Endothelial cell of umbilical vein (primary cell): ENCODE measurements around the gene LSP1.

Source experiments
- CTCF ChIP-seq, 2 donors: IDR thresholded peaks; 1 replicate in 1 of 2; 2 replicates in 1 of 2; pipeline ENCODE4 v1.5.1; 2011; ENCODE audit warnings: low read length in 2 of 2, mild to moderate bottlenecking in 2 of 2, moderate library complexity in 2 of 2, control low read depth in 1 of 2, inconsistent platforms in 1 of 2, low read depth in 1 of 2; ENCODE audit not compliant: insufficient read depth in 1 of 2; ENCODE audit errors: extremely low read depth in 1 of 2
- EZH2 ChIP-seq: IDR thresholded peaks from 2 replicates; pipeline ENCODE4 v1.6.1; 2012; ENCODE audit warnings: borderline replicate concordance, low read depth, mild to moderate bottlenecking, moderate library complexity, low read length, inconsistent platforms; ENCODE audit not compliant: severe bottlenecking
- GATA2 ChIP-seq: IDR thresholded peaks from 2 replicates; pipeline ENCODE4 v1.7.0; 2011; ENCODE audit warnings: low read depth, mild to moderate bottlenecking, moderate library complexity, mixed read lengths, low read length; ENCODE audit not compliant: insufficient read length, insufficient read depth
- POLR2A ChIP-seq: IDR thresholded peaks from 2 replicates; pipeline ENCODE4 v1.6.1; 2012; ENCODE audit warnings: low read depth, mild to moderate bottlenecking, control low read depth, low read length
- POLR2AphosphoS5 ChIP-seq: IDR thresholded peaks from 2 replicates; pipeline ENCODE4 v1.6.1; 2012; ENCODE audit warnings: low read depth, mild to moderate bottlenecking, control low read depth, low read length, moderate library complexity; ENCODE audit not compliant: insufficient read depth

DNA sequence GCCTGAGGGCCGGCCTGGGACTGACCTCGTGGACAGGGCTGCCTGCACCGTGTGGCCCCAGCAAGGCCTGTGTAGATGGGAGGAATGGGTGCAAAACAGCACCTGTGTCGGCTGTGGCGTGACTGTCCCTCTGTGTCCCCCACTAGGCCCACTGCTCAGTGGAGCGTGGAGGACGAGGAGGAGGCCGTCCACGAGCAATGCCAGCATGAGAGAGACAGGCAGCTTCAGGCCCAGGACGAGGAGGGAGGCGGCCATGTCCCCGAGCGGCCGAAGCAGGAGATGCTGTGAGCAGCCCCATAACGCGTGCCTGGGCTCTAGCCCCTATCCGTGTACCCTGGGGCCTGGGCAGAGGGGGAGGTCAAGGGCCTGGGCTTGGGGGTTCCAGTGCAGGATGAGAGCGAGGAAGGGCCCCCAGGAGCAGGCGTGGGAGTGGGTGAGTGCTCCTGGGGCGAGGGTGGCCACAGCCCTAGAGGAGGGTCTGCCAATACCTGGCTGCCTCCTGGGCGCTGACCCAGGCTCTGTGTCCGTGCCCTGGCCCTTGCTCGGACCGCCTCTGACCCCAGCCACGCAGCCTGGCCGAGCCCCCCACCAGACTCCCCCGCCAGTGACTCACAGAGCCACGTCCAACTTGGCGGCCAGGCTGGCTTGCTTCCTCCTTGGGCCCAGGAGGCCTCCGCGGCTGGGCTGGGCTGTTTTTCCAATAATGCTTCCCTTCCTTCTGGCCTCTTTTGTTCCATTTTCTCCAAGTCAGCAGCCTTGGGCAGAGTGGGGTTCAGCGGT lies 27.2 kb downstream of the LSP1 start:
- TF ChIP-seq CTCF (IDR thresholded peaks at IDR 0.05; ENCODE audit: extremely low read depth in 1 of 2, insufficient read depth in 1 of 2, low read depth in 1 of 2, low read length in 2 of 2) (no peak), POLR2A (no peak), POLR2AphosphoS5 (no peak), EZH2 (no peak), GATA2 (no peak)
